ENCODE data around the gene DNASE1L2.

GRCh38 chr16:2237102-2237482 is 848 bp downstream of the DNASE1L2 start:
- TF ChIP-seq CTCF (conservative IDR thresholded peaks at IDR 0.05 in 1 of 2, IDR thresholded peaks at IDR 0.05 in 1 of 2; ENCODE audit: low read depth in 1 of 2, low read length in 2 of 2) (no peak), EZH2 (IDR thresholded peaks at IDR 0.05; ENCODE audit: low read length, missing control alignments) (peak; percentile 79)

Data from fibroblast of lung (primary cell).